Activated CD4-positive, alpha-beta T cell treated with anti-CD3 and anti-CD28 coated beads, Interleukin-2, amount 50 U/mL, for 48 hours (primary cell): Measurements from ENCODE around the gene TSTD2.

Source experiments
- DNase-seq, 2 experiments: peaks; one replicate each; pipeline ENCODE4 v3.0.0-alpha.2; 2020

The TSTD2 gene

DNA sequence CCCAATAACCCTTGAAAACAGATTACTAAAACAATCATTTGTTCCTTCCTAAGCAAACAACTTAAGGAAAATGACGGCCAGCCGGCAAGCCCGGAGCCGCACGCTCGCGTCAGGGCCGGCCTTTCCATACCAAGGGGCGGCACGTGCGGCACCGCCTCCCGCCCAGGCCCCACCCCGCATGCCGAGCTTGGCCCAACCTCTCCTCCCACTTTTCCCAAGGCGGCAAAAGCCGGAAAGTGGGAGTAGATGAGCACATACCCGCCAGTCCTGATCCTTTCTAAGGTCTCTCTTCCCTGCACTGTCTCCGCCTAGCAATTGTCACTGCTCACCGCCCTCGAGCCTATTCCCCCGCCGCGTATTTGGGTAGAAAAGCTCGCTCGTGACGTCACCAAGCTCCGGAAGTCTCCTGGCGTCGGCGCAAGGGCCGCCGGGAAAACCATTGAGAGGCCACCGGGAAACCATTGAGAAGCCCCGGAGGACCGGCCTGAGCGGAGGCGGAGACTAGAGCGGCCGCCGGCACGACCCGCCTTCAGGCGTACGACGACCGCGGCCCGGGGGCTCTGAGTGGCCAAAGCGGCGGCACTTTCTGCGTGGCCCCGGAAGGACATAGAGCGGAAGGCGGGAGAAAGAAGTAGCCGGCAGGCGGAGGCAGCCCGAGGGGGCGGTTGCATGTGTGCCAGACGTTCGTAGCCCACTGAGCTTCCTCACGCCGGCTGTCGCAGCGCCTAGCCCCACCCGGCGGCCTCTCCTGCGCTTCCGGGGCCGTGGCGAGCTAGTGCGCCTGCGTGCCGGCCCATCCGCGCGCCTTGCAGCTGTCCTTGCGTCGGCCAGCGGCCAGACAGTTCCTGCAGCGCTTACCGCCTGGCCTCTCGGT is at the start of gene TSTD2, which contains the start of gene NCBP1:
Gene TSTD2, minus strand, starts transcription at position 384 of the 874 bp plus-strand sequence. CDS start 5,806 bp downstream, outside the sequence.
Gene NCBP1, plus strand, starts transcription at position 837 of the 874 bp plus-strand sequence. CDS start 61 bp downstream, outside the sequence.
- DNase-seq: peak; percentile 94 to 95

DNA sequence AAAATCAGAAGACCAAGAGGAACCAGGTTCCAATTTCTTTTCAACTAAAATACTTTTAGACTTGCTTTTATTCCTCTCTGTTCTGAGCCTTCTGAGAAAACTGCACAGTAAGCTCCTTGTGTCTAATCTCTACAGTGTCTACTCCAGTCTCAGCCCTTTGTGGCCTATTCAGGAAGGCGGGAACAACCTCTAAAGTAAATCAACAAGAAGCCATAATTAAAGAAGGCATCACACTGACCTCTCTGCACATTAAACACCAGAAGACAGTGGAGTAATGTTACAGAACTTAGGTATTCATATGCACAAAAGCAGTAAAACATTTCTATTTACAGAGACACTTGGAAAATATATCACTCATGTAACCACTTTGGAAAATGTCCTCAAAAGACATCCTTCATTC is 49.1 kb upstream of the TSTD2 start:
- DNase-seq: no peak

DNA sequence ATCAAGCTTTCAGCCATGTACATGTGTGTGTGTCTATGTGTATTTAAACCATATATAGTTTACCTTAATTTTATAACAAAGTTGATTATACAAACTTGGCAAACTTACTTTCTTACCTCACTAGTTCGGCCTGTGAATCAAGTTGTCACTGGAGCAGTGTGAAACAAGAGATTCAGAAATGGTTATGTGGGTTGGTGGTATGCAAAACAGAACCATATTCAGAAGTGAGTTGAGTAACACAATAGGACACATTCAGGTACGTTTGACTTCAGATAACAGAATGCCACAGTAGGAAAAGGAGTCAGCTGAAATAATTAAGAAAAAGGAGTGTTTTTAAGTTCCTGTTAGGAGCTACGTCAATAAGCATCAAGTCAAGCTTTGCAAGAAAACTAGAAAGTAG is 42.5 kb upstream of the TSTD2 start:
- no peak for DNase-seq

DNA sequence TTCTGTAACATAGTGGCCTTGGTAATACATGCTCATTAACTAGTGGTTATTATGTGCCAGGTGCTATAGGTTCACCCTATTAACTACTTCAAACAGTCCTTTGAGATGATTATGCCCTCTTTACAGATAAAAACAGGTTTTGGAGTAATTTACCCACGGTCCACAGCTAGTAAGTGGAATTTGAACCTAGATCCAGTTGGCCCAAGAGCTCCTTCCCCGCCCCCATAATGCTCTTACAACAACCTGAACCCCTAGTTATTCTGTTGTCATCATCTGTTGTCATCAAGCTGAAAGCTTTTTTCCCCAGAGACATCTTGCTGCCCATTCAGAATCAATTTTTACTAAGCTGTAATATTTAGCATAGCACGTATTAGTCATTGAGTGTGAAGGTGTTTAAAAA is 40.8 kb upstream of the TSTD2 start:
- no peak for DNase-seq

DNA sequence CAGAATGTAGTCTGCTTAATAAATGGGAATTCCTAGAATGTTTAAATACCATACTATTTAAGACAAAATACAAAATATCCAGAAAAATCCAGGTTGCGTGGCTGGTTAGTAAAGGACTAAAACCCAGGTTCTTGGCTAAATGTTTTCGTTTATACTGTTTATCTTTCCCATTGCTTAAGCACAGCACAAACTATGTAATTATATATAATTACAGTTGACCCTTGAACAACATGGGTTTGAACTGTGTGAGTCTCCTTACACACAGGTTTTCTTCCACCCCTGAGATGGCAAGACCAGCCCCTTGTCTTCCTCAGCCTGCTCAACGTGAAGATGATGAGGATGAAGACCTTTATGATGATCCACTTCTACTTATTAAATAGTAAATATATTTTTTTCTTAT is 39.2 kb upstream of the TSTD2 start:
- no peak for DNase-seq

DNA sequence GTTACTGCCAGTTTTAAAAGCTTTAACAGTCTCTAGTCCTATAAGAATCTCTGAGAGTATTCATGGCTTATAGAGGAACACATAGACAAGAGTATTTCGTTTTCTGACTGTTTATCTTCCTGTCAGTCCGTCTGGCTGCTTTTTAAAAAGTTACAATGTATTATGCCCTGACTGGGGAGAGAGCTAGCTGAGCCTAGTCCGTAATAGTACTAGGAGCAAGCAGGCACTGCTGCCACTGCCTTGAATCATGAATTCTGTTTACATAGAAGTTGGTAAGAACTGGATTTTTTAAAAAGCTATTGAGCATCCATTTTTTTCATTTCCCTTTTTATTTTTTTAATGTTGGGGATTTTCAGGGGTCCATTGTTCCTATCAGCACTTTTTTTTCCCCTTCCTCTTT is 37.4 kb upstream of the TSTD2 start:
- DNase-seq: no peak

DNA sequence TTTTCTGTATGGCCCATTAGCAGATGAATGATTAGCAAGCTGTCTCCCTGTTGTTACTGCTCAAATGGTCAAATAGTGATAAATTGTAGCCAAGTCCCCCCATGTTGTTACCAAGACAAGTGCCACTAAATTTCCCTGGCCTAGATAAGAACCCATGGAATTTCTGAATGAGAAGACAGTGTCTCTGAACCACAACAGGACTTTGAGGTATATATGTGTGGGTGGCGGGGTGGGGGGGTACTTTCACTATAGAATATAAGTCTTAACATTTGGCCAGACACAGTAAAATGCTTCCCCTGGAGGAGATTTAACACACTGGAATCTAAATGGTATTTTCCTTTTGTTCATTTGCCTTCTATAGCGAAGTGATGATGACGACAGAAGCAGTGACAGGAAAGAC is 35.3 kb upstream of the TSTD2 start:
- DNase-seq: peak; percentile 23 to 37

DNA sequence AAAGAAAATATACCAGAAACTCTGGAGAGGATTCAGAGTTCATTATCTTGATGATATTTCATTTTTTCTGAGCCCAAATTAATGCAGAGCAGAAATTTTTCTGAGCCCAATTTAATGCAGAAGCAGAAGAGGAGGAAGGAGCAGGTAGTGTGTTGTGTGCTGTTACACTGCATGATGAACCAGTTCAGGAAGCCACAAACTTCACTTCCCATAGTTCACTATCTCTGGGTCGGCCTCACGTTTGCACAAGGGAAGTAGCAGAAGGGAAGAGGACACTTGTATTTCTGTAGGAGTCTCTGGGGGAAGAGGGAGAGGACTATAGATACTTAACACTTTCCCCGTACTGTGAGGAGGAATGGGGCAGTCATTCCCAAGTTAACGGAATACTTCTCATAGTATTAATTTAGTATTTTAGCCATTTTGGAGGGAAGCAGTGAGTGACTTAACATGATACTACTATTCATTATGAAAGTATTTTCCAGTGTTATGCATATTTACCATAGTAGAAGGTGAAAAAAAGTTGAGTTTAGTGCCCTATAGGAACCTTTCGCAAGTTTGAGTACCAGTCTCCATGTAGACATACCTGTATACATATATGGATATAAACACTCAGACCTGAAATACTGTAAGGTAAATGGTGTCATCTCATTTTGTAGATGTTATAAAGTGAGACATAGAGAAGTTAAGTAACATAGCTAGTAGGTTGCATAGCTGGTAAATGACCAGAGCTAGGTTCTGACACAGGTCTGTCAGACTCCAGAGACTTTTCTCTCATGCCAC is 33.9 kb upstream of the TSTD2 start:
- DNase-seq: no peak

DNA sequence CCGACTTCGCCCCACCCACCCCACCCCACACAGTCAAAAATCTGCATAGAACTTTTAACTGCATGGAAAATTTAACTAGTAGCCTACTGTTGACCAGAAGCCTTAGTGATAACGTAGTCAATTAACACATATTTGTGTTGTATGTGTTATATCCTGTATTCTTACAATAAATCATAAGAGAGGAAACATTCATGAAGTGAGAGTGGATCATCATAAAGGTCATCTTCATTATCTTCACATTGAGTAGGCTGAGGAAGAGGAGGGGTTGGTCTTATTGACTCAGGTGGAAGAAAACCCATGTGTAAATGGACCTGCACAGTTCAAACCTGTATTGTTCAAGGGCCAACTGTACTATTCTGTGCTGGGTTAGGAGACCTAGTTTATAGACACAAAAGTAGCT is 32.6 kb upstream of the TSTD2 start:
- no peak for DNase-seq

DNA sequence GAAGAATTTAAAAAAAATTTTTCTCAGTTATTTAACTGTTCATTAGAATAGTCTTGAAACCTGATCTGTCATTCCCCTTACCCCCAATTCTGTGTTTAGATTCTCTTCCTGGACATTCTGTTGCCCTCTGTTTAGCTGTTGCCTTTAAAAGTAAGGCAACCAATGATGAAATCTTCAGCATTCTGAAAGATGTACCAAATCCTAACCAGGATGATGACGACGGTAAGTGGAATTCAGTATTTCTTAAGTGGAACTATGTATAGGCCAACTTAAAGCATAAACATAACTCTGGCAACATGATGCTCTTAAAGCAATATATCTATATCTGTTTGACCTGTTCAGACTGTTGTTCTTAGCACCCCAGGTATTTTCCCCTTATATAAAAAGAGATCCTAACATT is 27.7 kb upstream of the TSTD2 start:
- no peak for DNase-seq

DNA sequence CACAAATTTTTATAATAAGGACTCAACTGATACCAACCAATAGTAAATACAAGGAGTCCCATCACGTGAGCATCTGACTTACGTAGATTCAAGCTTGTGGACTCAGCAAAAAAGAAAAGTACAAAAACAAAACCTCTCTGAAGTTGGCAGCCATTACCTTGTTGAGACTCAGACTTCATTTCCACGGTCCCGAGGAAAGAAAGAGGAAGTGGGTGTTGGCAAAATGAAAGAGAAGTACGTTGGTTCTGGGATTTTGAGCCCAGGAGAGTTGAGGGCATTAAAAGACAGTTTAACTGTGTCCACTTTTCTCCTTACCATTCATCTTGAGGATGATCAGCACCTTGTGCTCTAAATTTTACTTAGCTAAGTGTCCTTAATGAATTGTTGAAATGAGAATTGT is 27.2 kb upstream of the TSTD2 start:
- DNase-seq: no peak

DNA sequence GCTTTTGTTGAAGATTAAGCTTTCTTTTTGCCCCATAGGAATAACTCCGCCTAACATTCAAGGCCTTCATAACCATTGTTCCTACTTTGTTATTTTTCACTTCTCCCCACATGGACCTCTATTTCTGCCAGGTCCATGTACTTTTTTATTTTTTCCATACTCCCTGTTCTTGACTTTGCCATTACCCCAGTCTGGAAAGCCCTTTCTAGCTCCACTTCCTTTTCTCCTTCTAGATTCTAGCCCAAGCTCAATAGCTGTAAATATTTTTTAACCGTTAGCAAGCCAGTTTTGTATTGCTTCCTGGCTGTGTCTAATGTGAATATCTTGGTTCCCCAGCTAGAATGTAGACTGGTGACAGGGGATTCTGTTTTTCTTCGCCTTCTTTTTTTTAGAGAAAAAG is 26.6 kb upstream of the TSTD2 start:
- DNase-seq: no peak

DNA sequence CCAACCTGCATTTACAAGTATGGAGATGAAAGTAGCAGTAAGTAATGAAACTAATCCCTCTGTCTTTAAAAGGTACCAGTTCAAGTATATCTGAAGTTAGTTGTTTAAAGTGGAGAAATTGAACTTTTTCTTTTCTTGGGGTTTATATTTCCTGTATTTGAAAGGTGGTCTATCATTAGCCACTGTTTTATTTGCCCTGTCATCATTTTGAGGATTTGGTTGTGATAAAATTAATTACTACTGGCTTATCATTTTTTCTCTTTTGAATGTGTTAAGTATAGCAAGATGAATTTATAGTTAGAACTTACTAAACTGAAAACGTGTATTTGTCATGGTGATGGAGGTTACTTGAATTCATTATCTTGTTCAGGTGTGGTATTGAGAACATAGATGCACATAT is 25.5 kb upstream of the TSTD2 start:
- no peak for DNase-seq

DNA sequence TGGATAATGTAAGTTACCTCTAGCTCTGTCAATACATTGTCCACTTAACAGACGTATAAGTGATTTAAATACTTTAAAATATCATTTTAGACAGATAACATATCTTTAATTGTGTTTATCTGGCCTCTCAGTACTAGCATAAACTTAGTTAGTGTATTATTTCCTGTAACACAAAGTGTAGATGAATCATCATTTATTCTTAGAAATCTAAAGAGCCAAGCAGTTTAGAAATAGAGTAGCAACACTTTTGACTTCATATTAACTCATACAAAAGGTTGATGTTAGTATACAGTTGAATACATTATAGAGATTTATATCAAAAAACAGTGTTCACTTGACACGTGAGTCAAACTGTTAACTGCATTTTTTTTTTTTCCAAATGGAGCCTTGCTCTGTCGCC is 18.5 kb upstream of the TSTD2 start:
- DNase-seq: no peak

DNA sequence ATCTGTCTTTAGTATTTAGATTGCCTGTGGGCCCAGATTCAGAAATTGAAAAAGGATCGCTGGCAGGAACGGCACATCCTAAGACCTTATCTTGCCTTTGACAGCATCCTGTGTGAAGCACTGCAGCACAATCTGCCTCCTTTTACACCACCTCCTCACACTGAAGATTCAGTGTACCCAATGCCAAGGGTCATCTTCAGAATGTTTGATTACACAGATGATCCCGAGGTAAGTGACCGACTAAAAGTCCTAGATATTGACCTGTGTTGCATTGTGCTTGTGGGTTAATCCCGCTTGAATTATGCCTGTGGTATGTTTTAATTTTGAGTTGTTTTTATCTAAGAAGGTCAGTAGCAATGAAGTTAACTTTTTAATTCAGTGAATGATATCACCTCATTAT is 14.8 kb upstream of the TSTD2 start:
- DNase-seq: no peak

DNA sequence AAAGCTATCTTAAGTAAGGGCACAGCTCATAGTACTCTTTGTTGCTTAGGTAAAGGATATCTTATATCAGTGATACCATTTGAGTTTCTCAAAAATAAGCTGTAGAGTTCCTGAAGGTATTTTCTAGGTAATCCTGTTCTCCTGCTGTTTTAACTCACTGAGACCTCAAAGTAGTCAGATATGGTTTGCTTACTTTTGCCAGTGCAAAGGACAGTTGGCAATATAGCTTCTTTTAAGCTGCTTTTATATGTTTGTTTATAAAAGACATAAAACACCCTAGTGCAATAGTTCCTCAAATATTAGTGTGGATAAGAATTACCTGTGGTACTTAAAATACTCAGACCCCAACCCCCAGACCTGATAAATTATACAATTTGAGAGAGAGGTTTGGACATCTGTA is 12.6 kb upstream of the TSTD2 start:
- no peak for DNase-seq

DNA sequence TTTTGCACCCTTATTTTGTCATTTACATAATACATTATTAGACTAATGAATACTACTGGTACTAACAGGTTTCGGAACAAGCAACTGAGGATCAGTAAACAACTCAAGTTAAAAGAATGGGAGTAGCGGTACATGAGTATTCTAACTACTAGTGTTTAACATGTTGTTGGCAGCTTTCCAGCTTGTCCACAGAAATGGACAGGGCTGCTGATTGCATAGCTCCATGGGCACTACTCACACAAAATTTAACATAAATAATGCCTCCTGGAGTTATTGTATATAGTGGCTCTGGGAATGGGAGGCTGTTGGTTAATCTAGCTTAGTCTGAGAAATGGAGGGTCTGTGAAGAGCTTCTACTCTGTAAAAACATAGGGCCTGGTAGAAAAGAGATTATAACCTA is 7.2 kb upstream of the TSTD2 start:
- DNase-seq: no peak

DNA sequence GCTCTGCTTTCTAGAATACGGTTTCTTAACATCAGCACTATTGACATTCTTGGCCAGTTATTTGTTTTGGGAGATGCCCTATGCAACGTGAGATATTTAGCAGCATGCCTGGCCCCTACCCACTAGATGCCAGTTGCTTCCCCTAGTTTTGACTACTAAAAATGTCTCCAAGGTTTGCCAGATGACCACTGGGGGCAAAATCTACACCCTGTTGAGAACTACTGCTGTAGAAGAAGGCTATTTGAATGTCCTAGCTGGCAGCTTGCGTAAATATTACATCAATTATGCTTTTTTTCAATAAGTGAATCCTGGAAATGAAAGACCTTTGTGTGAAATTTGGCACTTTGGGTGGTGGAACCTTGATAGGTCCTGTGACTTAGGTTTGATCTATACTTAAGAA is 5.5 kb upstream of the TSTD2 start:
- DNase-seq: no peak

DNA sequence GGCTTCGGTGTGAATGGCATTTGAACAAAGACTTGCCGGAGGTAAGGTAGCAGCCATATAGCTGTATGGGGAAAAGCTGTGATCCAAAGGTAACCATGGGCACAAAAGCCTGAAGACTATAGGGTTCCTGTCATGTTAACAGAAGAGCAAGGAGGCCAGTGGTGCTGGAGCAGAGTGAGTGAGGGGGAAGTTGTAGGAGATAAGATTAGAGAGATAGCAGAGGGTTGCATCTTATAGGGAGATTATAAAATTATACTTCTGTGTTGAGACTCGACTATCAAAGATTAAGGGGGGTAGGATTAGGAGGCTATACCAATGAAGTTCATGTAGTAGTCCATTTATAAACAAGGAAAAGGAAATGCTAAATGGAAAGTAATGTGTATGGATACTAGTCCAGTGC is 3.7 kb upstream of the TSTD2 start:
- DNase-seq: no peak

DNA sequence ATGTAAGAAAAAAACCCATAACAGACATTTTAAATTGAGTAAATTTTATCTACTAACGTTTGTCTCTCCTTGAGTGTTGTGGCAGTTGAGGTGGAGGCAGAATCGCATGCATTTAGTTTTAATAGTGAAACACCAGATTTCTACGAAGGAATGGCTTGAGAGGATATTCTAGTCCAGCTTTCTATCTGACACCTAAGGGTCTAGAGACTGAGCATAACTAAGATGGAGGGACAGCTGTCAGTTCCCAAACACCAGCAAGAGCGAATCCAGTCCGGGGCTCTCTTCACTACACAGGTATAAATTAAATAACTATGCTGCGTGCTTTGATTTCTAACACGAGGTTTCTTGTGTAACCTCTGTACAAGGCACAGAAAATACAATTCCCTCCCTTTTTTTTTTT is 1.9 kb upstream of the TSTD2 start:
- DNase-seq: no peak

DNA sequence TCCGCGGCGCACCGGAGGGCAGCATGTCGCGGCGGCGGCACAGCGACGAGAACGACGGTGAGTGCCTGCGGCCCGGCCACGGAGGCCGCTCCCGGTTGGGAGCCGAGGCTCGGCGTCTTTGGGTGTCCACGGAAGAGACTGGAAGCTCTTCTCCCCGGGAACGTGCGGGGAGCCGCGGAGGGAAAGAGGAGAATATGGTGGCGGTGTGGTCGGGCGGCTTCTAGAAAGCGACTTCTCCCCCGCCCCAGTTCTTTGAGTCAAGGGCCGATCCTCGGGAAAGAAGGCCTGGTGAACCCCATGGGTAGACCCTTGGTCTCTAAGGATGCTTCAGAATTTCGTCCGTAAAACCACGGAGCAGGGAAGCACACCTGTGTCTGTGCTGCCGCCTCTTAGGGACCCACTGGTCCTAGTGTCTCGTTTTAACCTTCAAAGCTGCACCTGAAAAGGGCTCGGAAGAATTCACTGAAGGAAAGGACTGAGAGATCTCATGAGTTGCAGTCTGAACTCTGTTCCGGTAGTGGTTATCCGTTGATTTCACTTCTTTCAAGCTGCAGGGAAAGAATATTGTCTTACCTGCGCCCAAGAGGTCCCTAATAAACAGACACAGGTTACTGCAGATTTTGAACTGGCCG is 807 bp upstream of the TSTD2 start:
- no peak for DNase-seq

DNA sequence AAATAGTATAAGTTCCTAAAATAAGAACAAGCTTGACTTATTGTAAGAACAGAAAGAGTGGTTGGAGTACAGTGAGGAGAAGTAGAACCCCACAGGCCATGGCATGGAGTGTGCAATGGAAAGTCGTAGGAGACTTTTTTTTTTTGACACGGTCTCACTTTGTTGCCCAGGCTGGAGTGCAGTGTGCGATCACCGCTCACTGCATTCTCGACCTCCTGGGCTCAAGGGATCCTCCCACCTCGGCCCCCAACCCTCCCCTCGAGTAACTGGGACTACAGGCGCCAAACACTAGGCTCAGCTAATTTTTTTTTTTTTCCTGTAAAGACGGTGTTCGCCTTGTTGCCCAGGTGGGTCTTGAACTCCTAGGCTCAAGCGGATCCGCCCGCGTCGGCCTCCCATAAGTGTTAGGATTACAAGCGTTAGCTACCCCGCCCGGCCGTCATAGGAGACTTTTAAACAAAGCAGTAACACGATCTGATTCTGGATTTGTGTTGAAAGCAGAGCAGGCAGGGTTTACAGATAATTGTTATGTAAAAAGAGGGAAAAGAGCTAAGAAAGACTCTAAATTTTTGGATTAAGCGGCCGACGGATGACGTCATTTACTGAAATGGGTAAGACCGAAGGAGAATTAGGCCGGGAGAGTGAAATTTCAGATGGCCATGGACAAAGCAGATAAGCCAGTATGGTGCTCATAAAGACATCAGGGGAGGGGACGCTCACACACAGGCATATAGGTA is 752 bp downstream of the TSTD2 start:
- DNase-seq: peak; percentile 31 to 40

DNA sequence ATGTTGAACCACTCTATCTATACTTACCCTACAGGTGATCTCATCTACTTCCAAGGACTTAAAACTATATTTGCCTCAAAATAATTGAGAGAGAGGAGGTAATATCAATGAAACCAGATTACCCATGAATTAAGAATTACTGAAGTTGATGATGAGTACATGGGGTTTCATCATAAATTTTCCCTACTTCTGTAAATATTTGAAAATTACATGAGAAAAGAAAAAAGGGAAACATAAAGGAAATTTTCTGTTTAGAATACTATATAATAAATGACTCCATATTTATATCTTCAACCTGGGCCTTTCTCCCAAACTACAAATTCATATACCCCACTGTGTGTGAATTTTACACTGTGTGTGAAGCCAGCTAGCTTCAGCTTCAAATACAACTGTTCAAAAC is 2.6 kb downstream of the TSTD2 start:
- DNase-seq: no peak
